Neuronal stem cell (in vitro differentiated cells): Measurements from ENCODE around the gene RBMS3.

Experiments used
- DNase-seq: peaks from one replicate; pipeline ENCODE4 v3.0.0-alpha.2; 2013; ENCODE audit warnings: low spot score
- H2AFZ ChIP-seq: one replicate; pipeline ENCODE4 v1.6.1; 2013; ENCODE audit warnings: mild to moderate bottlenecking, low read length, inconsistent platforms
- H2AK5ac ChIP-seq: 2 replicates; pipeline ENCODE4 v1.6.1; 2013; ENCODE audit warnings: low read depth, mild to moderate bottlenecking, inconsistent platforms, low read length, moderate library complexity, mixed read lengths
- H2BK120ac ChIP-seq: 2 replicates; pipeline ENCODE4 v1.6.1; 2013; ENCODE audit warnings: low read depth, mild to moderate bottlenecking, inconsistent platforms, low read length, moderate library complexity, mixed read lengths
- H2BK12ac ChIP-seq: one replicate; pipeline ENCODE4 v1.6.1; 2013; ENCODE audit warnings: low read length, inconsistent platforms
- H2BK15ac ChIP-seq: 2 replicates; pipeline ENCODE4 v1.6.1; 2013; ENCODE audit warnings: mild to moderate bottlenecking, low read length, inconsistent platforms, mixed read lengths
- H2BK5ac ChIP-seq: one replicate; pipeline ENCODE4 v1.6.1; 2013; ENCODE audit warnings: inconsistent platforms, mild to moderate bottlenecking, low read length, moderate library complexity
- H3K14ac ChIP-seq: one replicate; pipeline ENCODE4 v1.6.1; 2013; ENCODE audit warnings: low read length, inconsistent platforms
- H3K18ac ChIP-seq: 2 replicates; pipeline ENCODE4 v1.6.1; 2013; ENCODE audit warnings: low read length, inconsistent platforms
- H3K23ac ChIP-seq: 2 replicates; pipeline ENCODE4 v1.6.1; 2013; ENCODE audit warnings: low read depth, mild to moderate bottlenecking, mixed read lengths, low read length, inconsistent platforms; ENCODE audit not compliant: poor library complexity
- H3K27ac ChIP-seq: replicated peaks from 3 replicates; pipeline ENCODE4 v1.5.1; 2013; ENCODE audit warnings: low read length, inconsistent platforms
- H3K27me3 ChIP-seq, 3 experiments: 2 replicates each; pipeline ENCODE4 v1.6.1; 2013; ENCODE audit warnings: low read length in 3 of 3, mild to moderate bottlenecking in 2 of 3, inconsistent platforms in 1 of 3, low read depth in 1 of 3, mixed read lengths in 1 of 3, moderate library complexity in 1 of 3; ENCODE audit not compliant: control insufficient read depth in 3 of 3, insufficient read depth in 3 of 3
- H3K36me3 ChIP-seq, 2 donors: replicated peaks in 1 of 2; 2 replicates each; pipeline ENCODE4 v1.6.1; 2013; ENCODE audit warnings: low read length in 2 of 2; ENCODE audit not compliant: control insufficient read depth in 2 of 2, insufficient read depth in 2 of 2
- H3K4ac ChIP-seq: 2 replicates; pipeline ENCODE4 v1.6.1; 2013; ENCODE audit warnings: inconsistent platforms, mild to moderate bottlenecking, low read length, moderate library complexity
- H3K4me1 ChIP-seq, 2 donors: 1 replicate in 1 of 2; 2 replicates in 1 of 2; pipeline ENCODE4 v1.6.1; 2013; ENCODE audit warnings: low read length in 2 of 2, low read depth in 1 of 2; ENCODE audit not compliant: control insufficient read depth in 2 of 2, insufficient read depth in 1 of 2
- H3K4me2 ChIP-seq: one replicate; pipeline ENCODE4 v1.6.1; 2013; ENCODE audit warnings: mild to moderate bottlenecking, low read length, inconsistent platforms; ENCODE audit not compliant: insufficient read depth, poor library complexity, severe bottlenecking
- H3K4me3 ChIP-seq, 2 donors: 2 replicates each; pipeline ENCODE4 v1.5.1; 2013; ENCODE audit warnings: low read length in 2 of 2, mild to moderate bottlenecking in 2 of 2, inconsistent platforms in 1 of 2, moderate library complexity in 1 of 2
- H3K79me1 ChIP-seq: one replicate; pipeline ENCODE4 v1.6.1; 2013; ENCODE audit warnings: low read depth, mild to moderate bottlenecking, inconsistent platforms, low read length, moderate library complexity
- H3K9ac ChIP-seq: one replicate; pipeline ENCODE4 v1.6.1; 2013; ENCODE audit warnings: mild to moderate bottlenecking, low read depth, low read length, inconsistent platforms; ENCODE audit not compliant: poor library complexity
- H3K9me3 ChIP-seq, 2 donors: replicated peaks in 1 of 2; 2 replicates each; pipeline versions ENCODE3 to v1.6.1; 2013; ENCODE audit warnings: low read length in 2 of 2, mild to moderate bottlenecking in 2 of 2, inconsistent platforms in 1 of 2, low read depth in 1 of 2, mixed read lengths in 1 of 2, moderate library complexity in 1 of 2; ENCODE audit not compliant: control insufficient read depth in 2 of 2, insufficient read depth in 1 of 2
- H4K8ac ChIP-seq: one replicate; pipeline ENCODE4 v1.6.1; 2013; ENCODE audit warnings: low read depth, mild to moderate bottlenecking, inconsistent platforms, low read length, moderate library complexity
- H4K91ac ChIP-seq: one replicate; pipeline ENCODE4 v1.6.1; 2013; ENCODE audit warnings: low read length, low read depth, mild to moderate bottlenecking, inconsistent platforms; ENCODE audit not compliant: poor library complexity
- WGBS, 2 donors: extraction: QIAGEN DNeasy Blood & Tissue Kit; methylation state at CpG; one replicate each; pipeline ENCODE4 v1.1.7; 2013; ENCODE audit warnings: missing lambda C conversion rate in 2 of 2, mixed read lengths in 1 of 2; ENCODE audit not compliant: insufficient read length in 2 of 2, insufficient replicate concordance in 1 of 2; ENCODE audit errors: extremely low coverage in 2 of 2; 5-methylcytosine and 5-hydroxymethylcytosine counted together

RBMS3 gene

GRCh38 chr3:29827756-29828155 is 546.9 kb downstream of the RBMS3 start:
- Histone ChIP-seq H2BK120ac (no peak overlapping the region), H3K9me3 (peaks cover 0 to 3% of the 10 kb centered on the region in 2 donors)

DNA sequence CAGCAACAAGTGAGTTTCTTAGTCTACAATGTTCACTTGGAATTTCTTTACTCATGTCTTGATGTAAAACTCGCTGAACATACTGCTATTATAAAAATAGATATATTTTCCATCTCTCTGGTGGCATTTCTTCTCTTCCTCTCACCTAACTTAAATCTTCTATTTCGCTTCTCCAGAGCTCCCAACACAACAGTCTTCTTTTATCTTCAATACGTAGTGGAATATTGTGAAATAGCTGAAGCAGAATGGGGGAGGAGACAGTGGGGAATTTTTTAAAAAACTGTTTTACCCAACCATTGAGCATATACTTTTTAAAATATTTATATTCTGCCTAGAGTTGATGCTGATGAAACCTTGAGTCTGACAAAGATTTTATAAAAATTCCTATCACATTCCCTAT is 548.5 kb downstream of the RBMS3 start:
- H3K4me1 ChIP-seq = no peaks in the 10 kb centered on the region
- H3K14ac ChIP-seq = no peak overlapping the region
- H3K23ac ChIP-seq = no peak overlapping the region
- no peak overlapping the region for H2BK15ac ChIP-seq
- no peak overlapping the region for H3K18ac ChIP-seq
- peaks cover 0 to 5% of the 10 kb centered on the region in 2 donors for H3K9me3 ChIP-seq
- H4K91ac ChIP-seq = no peak overlapping the region
- H3K27me3 ChIP-seq = no peaks in the 10 kb centered on the region
- H3K4ac ChIP-seq = no peak overlapping the region
- no peak overlapping the region for H2BK5ac ChIP-seq
- no peak overlapping the region for H2BK12ac ChIP-seq
- no peak overlapping the region for H4K8ac ChIP-seq
- no peak overlapping the region for H2AK5ac ChIP-seq
- H3K36me3 ChIP-seq = no peaks in the 10 kb centered on the region
- H3K27ac ChIP-seq = no peak overlapping the region
- no peak overlapping the region for H3K4me2 ChIP-seq
- no peak for DNase-seq
- no peak overlapping the region for H3K9ac ChIP-seq
- no peak overlapping the region for H2AFZ ChIP-seq
- WGBS, 2 donors = 100% methylated on average over 1 of the region's 3 CpGs; no CpG with 5 or more reads in 1 of the 2 donors
- H3K4me3 ChIP-seq = no peak overlapping the region
- H2BK120ac ChIP-seq = no peak overlapping the region
- H3K79me1 ChIP-seq = no peaks in the 10 kb centered on the region

More at GRCh38 chr3:29827756-29828155, 546.9 kb downstream of the RBMS3 start:
- Histone ChIP-seq H3K18ac (no peak overlapping the region), H3K4me2 (no peak overlapping the region), H3K23ac (no peak overlapping the region), H3K14ac (no peak overlapping the region), H4K91ac (no peak overlapping the region), H3K36me3 (no peaks in the 10 kb centered on the region), H3K27ac (no peak overlapping the region), H2BK12ac (no peak overlapping the region), H2AK5ac (no peak overlapping the region), H3K4me1 (no peaks in the 10 kb centered on the region), H3K4me3 (no peak overlapping the region), H2AFZ (no peak overlapping the region), H2BK5ac (no peak overlapping the region), H2BK15ac (no peak overlapping the region), H3K27me3 (no peaks in the 10 kb centered on the region), H3K79me1 (no peaks in the 10 kb centered on the region), H3K4ac (no peak overlapping the region), H4K8ac (no peak overlapping the region), H3K9ac (no peak overlapping the region)
- no peak for DNase-seq

GRCh38 chr3:29850641-29851040 is 569.8 kb downstream of the RBMS3 start:
- H3K9me3 ChIP-seq = peaks cover 0 to 8% of the 10 kb centered on the region in 2 donors
- H2BK120ac ChIP-seq = no peak overlapping the region
- no peak overlapping the region for H3K9ac ChIP-seq
- no peak overlapping the region for H2BK5ac ChIP-seq
- no peak overlapping the region for H4K91ac ChIP-seq
- H3K4me3 ChIP-seq = no peak overlapping the region
- H3K23ac ChIP-seq = no peak overlapping the region
- no CpG with 5 or more reads among the region's 2 CpGs for WGBS, 2 donors
- no peak overlapping the region for H2BK12ac ChIP-seq
- no peaks in the 10 kb centered on the region for H3K4me1 ChIP-seq
- H3K14ac ChIP-seq = no peak overlapping the region
- no peaks in the 10 kb centered on the region for H3K36me3 ChIP-seq
- no peaks in the 10 kb centered on the region for H3K79me1 ChIP-seq
- H2AFZ ChIP-seq = no peak overlapping the region
- H3K4me2 ChIP-seq = no peak overlapping the region
- DNase-seq = no peak
- H3K27ac ChIP-seq = no peak overlapping the region
- H2AK5ac ChIP-seq = no peak overlapping the region
- no peaks in the 10 kb centered on the region for H3K27me3 ChIP-seq
- H4K8ac ChIP-seq = no peak overlapping the region
- H2BK15ac ChIP-seq = no peak overlapping the region
- no peak overlapping the region for H3K4ac ChIP-seq
- no peak overlapping the region for H3K18ac ChIP-seq

GRCh38 chr3:29852767-29853166 is 571.9 kb downstream of the RBMS3 start:
- no peak overlapping the region for H2BK120ac ChIP-seq
- no peak overlapping the region for H2AK5ac ChIP-seq
- H3K27ac ChIP-seq = no peak overlapping the region
- no peaks in the 10 kb centered on the region for H3K36me3 ChIP-seq
- no peak overlapping the region for H3K4me2 ChIP-seq
- no peak overlapping the region for H2AFZ ChIP-seq
- H3K23ac ChIP-seq = no peak overlapping the region
- no peaks in the 10 kb centered on the region for H3K4me1 ChIP-seq
- H3K4me3 ChIP-seq = no peak overlapping the region
- no CpG with 5 or more reads among the region's 1 CpG for WGBS, 2 donors
- no peak for DNase-seq
- no peaks in the 10 kb centered on the region for H3K79me1 ChIP-seq
- no peak overlapping the region for H2BK15ac ChIP-seq
- no peak overlapping the region for H4K91ac ChIP-seq
- peaks cover 0 to 8% of the 10 kb centered on the region in 2 donors for H3K9me3 ChIP-seq
- no peak overlapping the region for H2BK12ac ChIP-seq
- no peak overlapping the region for H3K18ac ChIP-seq
- H3K14ac ChIP-seq = no peak overlapping the region
- H4K8ac ChIP-seq = no peak overlapping the region
- no peak overlapping the region for H2BK5ac ChIP-seq
- H3K9ac ChIP-seq = no peak overlapping the region
- H3K4ac ChIP-seq = no peak overlapping the region
- no peaks in the 10 kb centered on the region for H3K27me3 ChIP-seq
